ENCODE data around the gene PAFAH1B1. TPM values are rescaled to one million over a fixed set of nuclear protein-coding genes. Genes with fewer than 3 reads are reported as not detected.

The PAFAH1B1 gene
- total RNA-seq, 5 donors from 2014 or later (not counting 1 experiment from before 2014, with no cell fraction given) = 113 to 133 (median 122) TPM

DNA sequence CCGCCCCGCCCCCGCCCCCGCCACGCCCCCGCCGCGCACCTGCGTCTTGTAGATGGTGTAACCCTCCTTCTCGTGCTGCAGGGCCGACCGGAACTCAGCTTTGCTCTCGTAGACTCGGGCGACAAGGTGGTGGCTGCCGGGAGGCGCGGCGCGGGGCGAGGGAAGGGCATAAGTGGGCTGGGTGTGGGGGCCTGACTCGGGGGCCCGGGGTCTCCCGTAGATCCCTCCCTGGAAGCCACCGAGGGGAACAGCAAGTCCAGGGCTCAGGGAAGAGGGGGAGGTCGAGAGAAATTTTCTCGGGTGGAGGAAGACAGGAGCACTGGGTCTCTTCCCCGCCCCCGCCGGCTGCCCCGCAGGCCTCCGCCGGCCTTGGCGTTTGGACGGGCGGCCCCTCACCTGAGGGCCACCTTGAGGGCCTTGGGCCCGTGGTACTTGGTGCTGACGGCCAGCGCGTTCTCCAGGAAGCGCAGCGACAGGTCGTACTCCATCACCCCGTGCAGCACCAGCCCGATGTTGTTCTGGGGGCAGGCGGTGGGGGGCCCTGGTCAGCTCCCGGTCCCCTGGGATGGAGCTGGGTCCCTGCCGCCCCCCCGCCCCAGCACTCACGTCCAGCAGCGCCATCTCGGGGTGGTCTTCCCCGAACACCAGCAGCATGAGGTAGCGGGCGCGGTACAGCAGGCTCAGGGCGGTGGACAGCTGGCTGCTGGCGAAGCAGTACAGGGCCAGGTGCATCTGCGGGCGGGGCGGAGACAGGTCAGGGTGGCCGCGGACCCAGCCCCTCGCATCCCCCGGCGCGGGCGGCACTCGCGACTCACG is 98.7 kb downstream of the PAFAH1B1 start:
- Histone ChIP-seq H3K27ac (ENCODE audit: low read length) (no peak overlapping the region), H3K27me3 (replicated peaks in 1 of 2; ENCODE audit: control insufficient read depth in 2 of 2, extremely low read depth in 1 of 2, insufficient read depth in 2 of 2, low read length in 1 of 2) (no peaks in the 10 kb centered on the region), H3K9me3 (no peaks in the 10 kb centered on the region), H3K36me3 (ENCODE audit: control insufficient read depth in 2 of 2, extremely low read depth in 1 of 2, insufficient read depth in 1 of 2, low read length in 1 of 2) (peaks cover 23 to 43% of the 10 kb centered on the region in 2 donors), H3K4me3 (ENCODE audit: control insufficient read depth in 1 of 2, extremely low read depth in 1 of 2, low read length in 1 of 2) (no peak overlapping the region), H3K4me1 (ENCODE audit: control insufficient read depth in 1 of 2, extremely low read depth in 1 of 2, insufficient read depth in 2 of 2, low read length in 2 of 2) (peaks cover 0 to 49% of the 10 kb centered on the region in 2 experiments)
- ChIA-PET POLR2A (no interaction called here), CTCF (no interaction called here)
- Mint-ChIP-seq H3K9me3 (no peaks in the 10 kb centered on the region), H3K27me3 (no peaks in the 10 kb centered on the region), H3K27ac (no peak overlapping the region), H3K36me3 (no peaks in the 10 kb centered on the region), H3K4me1 (peaks cover 5 to 14% (median 13%) of the 10 kb centered on the region in 3 donors), H3K4me3 (no peak overlapping the region)
- DNase-seq (peak in 1 of 35 experiments; percentile 20), ATAC-seq (replicated peaks in 1 of 4) (no peak)
- WGBS (ENCODE audit: insufficient coverage) = 95% methylated on average over 59 of the region's 71 CpGs

DNA sequence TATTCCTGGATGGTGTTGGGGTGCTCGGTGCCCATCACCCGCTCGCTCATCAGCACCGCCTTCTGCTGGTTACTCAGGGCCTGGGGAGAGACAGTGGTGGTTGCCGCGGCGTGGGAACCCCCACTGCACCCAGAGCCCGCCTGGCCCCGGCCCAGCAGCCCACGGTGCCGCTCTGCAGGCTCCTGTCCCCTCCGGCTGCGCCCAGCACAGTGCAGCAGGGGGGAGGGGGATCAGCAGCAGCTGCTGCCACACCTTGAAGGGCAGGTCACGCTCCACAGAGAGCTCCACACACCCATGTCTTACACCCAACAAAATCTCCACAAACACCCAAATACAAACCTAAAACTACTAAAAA is 99.3 kb downstream of the PAFAH1B1 start:
- Mint-ChIP-seq H3K4me3 (no peak overlapping the region), H3K27ac (no peak overlapping the region), H3K9me3 (no peaks in the 10 kb centered on the region), H3K36me3 (no peaks in the 10 kb centered on the region), H3K27me3 (no peaks in the 10 kb centered on the region), H3K4me1 (peaks cover 0 to 12% (median 10%) of the 10 kb centered on the region in 3 donors)
- H3K27ac ChIP-seq (ENCODE audit: low read length) = no peak overlapping the region
- no peaks in the 10 kb centered on the region for H3K9me3 ChIP-seq
- WGBS (ENCODE audit: insufficient coverage) = 100% methylated on average over 5 of the region's 14 CpGs
- POLR2A ChIA-PET = no interaction called here
- peaks cover 0 to 48% of the 10 kb centered on the region in 2 experiments for H3K4me1 ChIP-seq (ENCODE audit: control insufficient read depth in 1 of 2, extremely low read depth in 1 of 2, insufficient read depth in 2 of 2, low read length in 2 of 2)
- CTCF ChIA-PET = no interaction called here
- ATAC-seq (replicated peaks in 1 of 4) (no peak), DNase-seq (peak in 1 of 35 experiments; percentile 11)
- no peak overlapping the region for H3K4me3 ChIP-seq (ENCODE audit: control insufficient read depth in 1 of 2, extremely low read depth in 1 of 2, low read length in 1 of 2)
- H3K36me3 ChIP-seq (ENCODE audit: control insufficient read depth in 2 of 2, extremely low read depth in 1 of 2, insufficient read depth in 1 of 2, low read length in 1 of 2) = peaks cover 26 to 45% of the 10 kb centered on the region in 2 donors
- H3K27me3 ChIP-seq (replicated peaks in 1 of 2; ENCODE audit: control insufficient read depth in 2 of 2, extremely low read depth in 1 of 2, insufficient read depth in 2 of 2, low read length in 1 of 2) = no peaks in the 10 kb centered on the region

DNA sequence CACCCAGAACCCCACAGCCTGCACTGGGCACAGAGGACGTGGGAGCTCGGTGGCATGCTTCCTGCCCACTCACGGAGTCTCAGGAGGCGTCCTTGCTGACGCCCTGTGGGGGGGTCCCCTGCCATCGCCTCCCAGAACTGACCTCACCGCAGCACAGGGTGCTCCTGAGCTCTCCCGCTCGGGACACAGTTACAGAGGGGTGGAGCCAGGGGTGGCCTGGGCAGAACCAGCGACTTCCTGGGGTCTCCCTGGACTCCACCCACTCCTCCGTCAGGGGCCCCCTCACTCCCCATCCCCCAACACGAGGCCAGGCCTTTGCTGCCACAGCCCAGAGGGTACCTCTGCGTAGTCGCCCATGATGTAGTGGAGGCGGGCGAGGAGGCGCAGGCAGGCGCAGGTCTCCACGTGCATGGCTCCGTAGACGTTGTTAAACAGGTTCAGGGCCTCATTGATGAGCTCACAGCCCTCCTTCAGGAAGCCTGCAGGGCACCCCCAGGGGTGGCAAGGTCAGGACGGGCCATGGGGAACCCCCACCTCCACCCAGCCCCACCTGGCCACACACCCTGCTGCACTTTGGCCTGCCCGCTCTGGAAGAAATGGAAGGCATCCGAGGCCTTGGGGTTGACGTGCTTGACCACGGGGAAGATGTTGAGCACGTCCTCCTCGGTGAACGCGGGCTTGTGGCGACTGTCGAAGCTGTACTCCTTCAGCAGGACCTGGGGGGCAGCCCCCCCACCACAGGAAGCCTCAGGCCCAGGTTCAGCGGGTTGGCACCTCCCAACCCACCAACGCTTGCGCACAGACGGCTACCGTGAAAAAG is 100.3 kb downstream of the PAFAH1B1 start:
- Histone ChIP-seq H3K4me3 (ENCODE audit: control insufficient read depth in 1 of 2, extremely low read depth in 1 of 2, low read length in 1 of 2) (peak overlapping the region in 1 of 2 donors; percentile 15), H3K4me1 (ENCODE audit: control insufficient read depth in 1 of 2, extremely low read depth in 1 of 2, insufficient read depth in 2 of 2, low read length in 2 of 2) (peaks cover 0 to 38% of the 10 kb centered on the region in 2 experiments), H3K36me3 (ENCODE audit: control insufficient read depth in 2 of 2, extremely low read depth in 1 of 2, insufficient read depth in 1 of 2, low read length in 1 of 2) (peaks cover 26 to 48% of the 10 kb centered on the region in 2 donors), H3K9me3 (no peaks in the 10 kb centered on the region), H3K27me3 (replicated peaks in 1 of 2; ENCODE audit: control insufficient read depth in 2 of 2, extremely low read depth in 1 of 2, insufficient read depth in 2 of 2, low read length in 1 of 2) (no peaks in the 10 kb centered on the region), H3K27ac (ENCODE audit: low read length) (no peak overlapping the region)
- POLR2A ChIA-PET = no interaction called here
- Mint-ChIP-seq H3K27me3 (no peaks in the 10 kb centered on the region), H3K4me3 (no peak overlapping the region), H3K36me3 (no peaks in the 10 kb centered on the region), H3K27ac (no peak overlapping the region), H3K4me1 (peaks cover 0 to 6% (median 5%) of the 10 kb centered on the region in 3 donors), H3K9me3 (no peaks in the 10 kb centered on the region)
- no peak for ATAC-seq (replicated peaks in 1 of 4)
- DNase-seq = peak in 5 of 35 experiments; percentile 23 to 35 (median 26)
- WGBS (ENCODE audit: insufficient coverage) = 73% methylated on average over 28 of the region's 37 CpGs
- CTCF ChIA-PET = interaction anchor here in 1 of 2 donors (0.6 kb wide), 1 partner anchor 38 kb away, joined by 3 read pairs; no protein-coding TSS in a partner anchor

DNA sequence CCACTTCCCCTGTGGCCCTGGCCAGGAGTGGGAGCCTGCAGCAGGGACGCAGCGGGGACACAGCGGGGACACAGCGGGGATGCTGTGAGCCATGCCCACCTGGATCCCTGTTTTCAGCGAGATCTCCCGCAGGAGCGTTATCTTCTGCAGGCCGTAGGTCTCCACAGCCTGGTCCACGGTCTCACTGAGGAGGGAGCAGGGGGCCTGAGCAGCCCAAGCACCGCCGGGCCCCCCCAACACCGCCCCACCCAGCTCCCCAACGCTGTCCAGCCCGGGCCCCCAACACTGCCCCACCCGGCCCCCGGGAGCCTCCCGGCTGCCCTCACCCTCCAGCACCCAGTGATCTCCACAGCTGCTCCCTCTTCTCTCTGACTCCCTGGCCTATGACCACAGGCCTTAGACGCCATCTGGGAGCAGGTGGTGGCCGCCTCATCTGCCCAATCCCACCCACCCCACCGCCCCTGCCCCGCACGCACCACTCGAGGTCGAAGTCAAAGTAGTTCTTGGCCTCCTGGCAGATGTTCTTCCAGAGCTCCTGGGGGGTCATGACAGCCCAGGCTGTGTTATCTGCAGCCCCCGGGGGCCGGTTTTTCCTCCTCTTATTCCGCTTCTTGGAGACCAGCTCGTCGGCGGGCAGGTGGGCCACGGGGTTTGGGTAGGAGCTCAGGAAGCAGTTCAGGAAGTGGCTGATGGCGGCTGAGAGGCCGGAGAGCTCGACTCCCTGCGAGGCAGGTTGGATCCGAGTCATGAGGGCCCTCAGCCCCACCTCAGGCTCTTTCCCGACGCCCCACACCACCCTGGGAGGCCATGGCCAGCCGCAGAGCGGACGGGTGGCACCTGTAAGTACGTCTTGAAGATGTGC is 101.2 kb downstream of the PAFAH1B1 start:
- Histone ChIP-seq H3K4me3 (ENCODE audit: control insufficient read depth in 1 of 2, extremely low read depth in 1 of 2, low read length in 1 of 2) (no peak overlapping the region), H3K27ac (ENCODE audit: low read length) (no peak overlapping the region), H3K36me3 (ENCODE audit: control insufficient read depth in 2 of 2, extremely low read depth in 1 of 2, insufficient read depth in 1 of 2, low read length in 1 of 2) (peaks cover 26 to 48% of the 10 kb centered on the region in 2 donors), H3K27me3 (replicated peaks in 1 of 2; ENCODE audit: control insufficient read depth in 2 of 2, extremely low read depth in 1 of 2, insufficient read depth in 2 of 2, low read length in 1 of 2) (no peaks in the 10 kb centered on the region), H3K4me1 (ENCODE audit: control insufficient read depth in 1 of 2, extremely low read depth in 1 of 2, insufficient read depth in 2 of 2, low read length in 2 of 2) (peaks cover 0 to 29% of the 10 kb centered on the region in 2 experiments), H3K9me3 (no peaks in the 10 kb centered on the region)
- H3K27me3 Mint-ChIP-seq = no peaks in the 10 kb centered on the region
- 87% methylated on average over 29 of the region's 42 CpGs for WGBS (ENCODE audit: insufficient coverage)
- no peaks in the 10 kb centered on the region for H3K4me1 Mint-ChIP-seq
- ChIA-PET CTCF (no interaction called here), POLR2A (interaction anchor here in 1 of 2 donors (0.6 kb wide), 3 partner anchors 69 to 1513 kb away, joined by 4 to 8 read pairs (median 5); no protein-coding TSS in a partner anchor)
- ATAC-seq (replicated peaks in 1 of 4) (no peak), DNase-seq (peak in 1 of 35 experiments; percentile 23)
- H3K27ac Mint-ChIP-seq = no peak overlapping the region
- no peak overlapping the region for H3K4me3 Mint-ChIP-seq
- no peaks in the 10 kb centered on the region for H3K36me3 Mint-ChIP-seq
- H3K9me3 Mint-ChIP-seq = no peaks in the 10 kb centered on the region

DNA sequence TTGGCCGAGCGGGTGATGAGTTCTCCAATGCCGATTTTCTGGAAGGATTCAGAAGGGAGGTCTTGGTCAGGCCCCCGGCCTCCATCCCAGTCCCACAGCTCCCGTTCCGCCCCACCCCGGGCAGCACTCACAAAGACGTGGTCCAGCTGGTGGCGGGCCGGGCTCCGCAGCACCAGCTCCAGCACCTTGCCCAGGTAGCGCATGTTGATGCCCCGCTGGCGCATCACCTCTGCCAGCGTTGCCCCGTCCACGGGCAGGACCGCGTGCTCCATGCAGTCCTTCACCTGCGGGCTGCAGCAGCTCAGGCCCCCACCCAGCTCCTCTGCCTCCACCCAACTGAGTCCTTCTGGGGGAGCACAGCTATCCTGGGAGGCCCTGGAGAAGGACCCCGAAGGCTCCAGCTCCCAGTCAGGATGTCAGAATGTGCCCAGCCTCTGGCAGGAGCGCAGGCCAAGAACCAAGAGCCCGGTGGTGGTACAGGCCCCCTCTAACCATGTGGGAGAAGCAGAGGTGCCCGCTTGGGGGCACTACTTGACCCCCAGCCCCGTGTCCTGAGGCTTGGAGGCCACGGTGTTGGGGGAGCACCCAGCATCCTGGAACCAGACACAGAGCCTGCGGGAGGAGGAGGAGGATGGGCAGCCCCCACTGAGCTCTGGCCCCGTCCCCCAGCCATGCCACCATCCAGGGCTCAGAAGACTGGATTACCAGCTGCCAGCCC is 101.9 kb downstream of the PAFAH1B1 start:
- ChIA-PET POLR2A (interaction anchor here in 1 of 2 donors (0.6 kb wide), 2 partner anchors 508 to 1512 kb away, joined by 4 to 5 read pairs; no protein-coding TSS in a partner anchor), CTCF (no interaction called here)
- peaks cover 30 to 44% of the 10 kb centered on the region in 2 donors for H3K36me3 ChIP-seq (ENCODE audit: control insufficient read depth in 2 of 2, extremely low read depth in 1 of 2, insufficient read depth in 1 of 2, low read length in 1 of 2)
- H3K36me3 Mint-ChIP-seq = no peaks in the 10 kb centered on the region
- H3K4me1 ChIP-seq (ENCODE audit: control insufficient read depth in 1 of 2, extremely low read depth in 1 of 2, insufficient read depth in 2 of 2, low read length in 2 of 2) = peaks cover 0 to 21% of the 10 kb centered on the region in 2 experiments
- H3K4me3 Mint-ChIP-seq = no peak overlapping the region
- H3K4me1 Mint-ChIP-seq = no peaks in the 10 kb centered on the region
- ATAC-seq (replicated peaks in 1 of 4) = no peak
- H3K27me3 Mint-ChIP-seq = no peaks in the 10 kb centered on the region
- 94% methylated on average over 21 of the region's 28 CpGs for WGBS (ENCODE audit: insufficient coverage)
- no peaks in the 10 kb centered on the region for H3K9me3 ChIP-seq
- H3K4me3 ChIP-seq (ENCODE audit: control insufficient read depth in 1 of 2, extremely low read depth in 1 of 2, low read length in 1 of 2) = no peak overlapping the region
- H3K27ac Mint-ChIP-seq = no peak overlapping the region
- DNase-seq = peak in 2 of 35 experiments; percentile 10 to 21
- H3K27ac ChIP-seq (ENCODE audit: low read length) = no peak overlapping the region
- H3K9me3 Mint-ChIP-seq = no peaks in the 10 kb centered on the region
- H3K27me3 ChIP-seq (replicated peaks in 1 of 2; ENCODE audit: control insufficient read depth in 2 of 2, extremely low read depth in 1 of 2, insufficient read depth in 2 of 2, low read length in 1 of 2) = no peaks in the 10 kb centered on the region

Data from T-cell (primary cell).